DND-41 (cell line): ENCODE results near the gene APC2.

Experiments
- ATAC-seq: fragments of 200-7000 bp; cut with Tn5 transposase; 3 replicates; pipeline ENCODE4 v1.9.1; 2021; ENCODE audit warnings: low read depth; ENCODE audit not compliant: insufficient read depth
- DNase-seq: peaks from one replicate; pipeline ENCODE4 v3.0.0-alpha.2; 2020
- H2AFZ ChIP-seq: 2 replicates; pipeline ENCODE4 v1.6.0; 2012; ENCODE audit warnings: low read depth, low read length
- H3K27ac ChIP-seq: 2 replicates; pipeline ENCODE4 v1.5.1; 2012; ENCODE audit warnings: low read length, inconsistent platforms
- H3K27me3 ChIP-seq: fragments of 200-600 bp; sonication (generic); 2 replicates; pipeline ENCODE4 v1.6.0; 2012; ENCODE audit warnings: low read length, mild to moderate bottlenecking, inconsistent platforms; ENCODE audit not compliant: insufficient read depth, poor library complexity
- H3K36me3 ChIP-seq: 2 replicates; pipeline ENCODE4 v1.5.1; 2012; ENCODE audit warnings: low read length, inconsistent platforms; ENCODE audit not compliant: insufficient read depth
- H3K4me1 ChIP-seq: 2 replicates; pipeline ENCODE4 v1.5.1; 2012; ENCODE audit warnings: mild to moderate bottlenecking, low read length; ENCODE audit not compliant: insufficient read depth
- H3K4me2 ChIP-seq: 2 replicates; pipeline ENCODE4 v1.6.0; 2012; ENCODE audit warnings: mild to moderate bottlenecking, moderate library complexity, low read length, inconsistent platforms; ENCODE audit not compliant: insufficient read depth
- H3K4me3 ChIP-seq, 2 experiments: fragments of 200-600 bp in 1 of 2; shearing (Covaris generic) in 1 of 2; 2 replicates each; pipeline ENCODE4 v1.5.1; 2012 to 2016; ENCODE audit warnings: inconsistent platforms in 2 of 2, low read length in 2 of 2, mild to moderate bottlenecking in 2 of 2, low read depth in 1 of 2, moderate library complexity in 1 of 2
- H3K79me2 ChIP-seq: 2 replicates; pipeline ENCODE4 v1.6.0; 2012; ENCODE audit warnings: low read length, inconsistent platforms; ENCODE audit not compliant: insufficient read depth
- H3K9ac ChIP-seq: 2 replicates; pipeline ENCODE4 v1.6.0; 2012; ENCODE audit warnings: low read depth, mild to moderate bottlenecking, inconsistent platforms, low read length, moderate library complexity
- H3K9me3 ChIP-seq: 2 replicates; pipeline ENCODE4 v1.5.1; 2012; ENCODE audit warnings: low read length, moderate library complexity, mild to moderate bottlenecking, inconsistent platforms; ENCODE audit not compliant: insufficient read depth, severe bottlenecking
- H4K20me1 ChIP-seq: 2 replicates; pipeline ENCODE4 v1.6.0; 2012; ENCODE audit warnings: low read length; ENCODE audit not compliant: insufficient read depth
- CTCF ChIP-seq: IDR thresholded peaks from 2 replicates; pipeline ENCODE4 v1.5.1; 2012; ENCODE audit warnings: borderline replicate concordance, low read length, moderate library complexity, mild to moderate bottlenecking; ENCODE audit not compliant: poor library complexity, severe bottlenecking; ENCODE audit errors: extremely low read depth
- EZH2 ChIP-seq: IDR thresholded peaks from 3 replicates; pipeline ENCODE4 v1.6.1; 2012; ENCODE audit warnings: borderline replicate concordance, low read depth, mild to moderate bottlenecking, moderate library complexity, low read length, inconsistent platforms; ENCODE audit not compliant: severe bottlenecking

The APC2 gene

GRCh38 chr19:1432507-1432887 lies 17.4 kb upstream of the APC2 start:
- H2AFZ ChIP-seq: no peak overlapping the region
- H3K79me2 ChIP-seq: peaks cover 24% of the 10 kb centered on the region; the same call in 1 of the 2 replicates
- H4K20me1 ChIP-seq: peaks cover 64% of the 10 kb centered on the region
- no peaks in the 10 kb centered on the region for H3K27me3 ChIP-seq
- no peak for DNase-seq
- TF ChIP-seq CTCF: no peak
- H3K9ac ChIP-seq: no peak overlapping the region
- H3K4me1 ChIP-seq: no peaks in the 10 kb centered on the region
- H3K36me3 ChIP-seq: peaks cover 74% of the 10 kb centered on the region
- H3K9me3 ChIP-seq: no peaks in the 10 kb centered on the region
- ATAC-seq: no peak
- H3K27ac ChIP-seq: no peak overlapping the region
- H3K4me2 ChIP-seq: no peak overlapping the region
- no peak overlapping the region for H3K4me3 ChIP-seq

- peaks cover 6% of the 10 kb centered on the region for H3K4me1 ChIP-seq
- no peak for ATAC-seq
- no peaks in the 10 kb centered on the region for H3K9me3 ChIP-seq
- H3K27me3 ChIP-seq: no peaks in the 10 kb centered on the region
- no peak for DNase-seq
- peaks cover 65% of the 10 kb centered on the region for H3K36me3 ChIP-seq
- H3K4me2 ChIP-seq: no peak overlapping the region
- no peak overlapping the region for H3K27ac ChIP-seq
- no peak overlapping the region for H3K4me3 ChIP-seq
- H2AFZ ChIP-seq: no peak overlapping the region
- peaks cover 58% of the 10 kb centered on the region for H4K20me1 ChIP-seq
- H3K9ac ChIP-seq: no peak overlapping the region
- peaks cover 17% of the 10 kb centered on the region for H3K79me2 ChIP-seq
- TF ChIP-seq EZH2 (no peak), CTCF (no peak)
Observed at GRCh38 chr19:1433119-1434039, 16.5 kb upstream of the APC2 start.

GRCh38 chr19:1434040-1434366 lies 15.9 kb upstream of the APC2 start:
- H3K4me3 ChIP-seq: no peak overlapping the region
- no peak overlapping the region for H3K9ac ChIP-seq
- H3K27ac ChIP-seq: no peak overlapping the region
- peaks cover 24% of the 10 kb centered on the region for H3K79me2 ChIP-seq
- no peak overlapping the region for H2AFZ ChIP-seq
- H3K4me2 ChIP-seq: no peak overlapping the region
- ATAC-seq (no peak), DNase-seq (no peak)
- H3K36me3 ChIP-seq: peaks cover 60% of the 10 kb centered on the region
- TF ChIP-seq CTCF (no peak), EZH2 (no peak)
- no peaks in the 10 kb centered on the region for H3K27me3 ChIP-seq
- H4K20me1 ChIP-seq: peaks cover 59% of the 10 kb centered on the region
- H3K9me3 ChIP-seq: no peaks in the 10 kb centered on the region
- H3K4me1 ChIP-seq: peaks cover 6% of the 10 kb centered on the region
